Lower leg skin (tissue), 3 donors: ENCODE measurements around the gene PLCB1.

Experiments
- POLR2A ChIP-seq, 2 donors: fragments of 450-650 bp; IDR thresholded peaks; one replicate each; pipeline ENCODE4 v1.6.1; 2016 to 2017; ENCODE audit warnings: antibody characterized with exemption in 2 of 2, mild to moderate bottlenecking in 1 of 2, moderate library complexity in 1 of 2
- TF ChIP-seq, protein P1 (sequence below), 3 donors: fragments of 450-650 bp; IDR thresholded peaks; one replicate each; pipeline ENCODE4 v1.5.1; 2016; ENCODE audit warnings: antibody characterized with exemption in 3 of 3, mild to moderate bottlenecking in 3 of 3, moderate library complexity in 2 of 3

DNA sequence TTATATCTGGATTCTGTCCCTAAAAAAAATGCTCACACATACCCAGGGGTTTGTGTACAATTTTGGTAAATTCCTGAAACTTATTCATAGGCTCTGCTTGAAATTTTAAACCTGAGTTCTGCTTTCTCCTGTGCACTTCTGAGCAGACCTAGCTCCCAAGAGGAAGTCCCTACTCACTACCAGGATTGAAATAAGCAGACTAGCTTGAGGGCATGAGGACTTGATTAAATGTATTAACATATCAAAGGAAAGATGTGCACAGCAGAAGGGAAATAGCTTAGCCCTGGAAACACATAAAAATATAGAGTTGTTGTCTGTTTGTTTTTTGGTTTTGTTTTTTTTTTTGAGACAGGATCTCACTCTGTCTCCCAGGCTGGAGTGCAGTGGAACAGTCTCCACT, 785.0 kb downstream of the PLCB1 start:
- TF ChIP-seq, protein P1, sequence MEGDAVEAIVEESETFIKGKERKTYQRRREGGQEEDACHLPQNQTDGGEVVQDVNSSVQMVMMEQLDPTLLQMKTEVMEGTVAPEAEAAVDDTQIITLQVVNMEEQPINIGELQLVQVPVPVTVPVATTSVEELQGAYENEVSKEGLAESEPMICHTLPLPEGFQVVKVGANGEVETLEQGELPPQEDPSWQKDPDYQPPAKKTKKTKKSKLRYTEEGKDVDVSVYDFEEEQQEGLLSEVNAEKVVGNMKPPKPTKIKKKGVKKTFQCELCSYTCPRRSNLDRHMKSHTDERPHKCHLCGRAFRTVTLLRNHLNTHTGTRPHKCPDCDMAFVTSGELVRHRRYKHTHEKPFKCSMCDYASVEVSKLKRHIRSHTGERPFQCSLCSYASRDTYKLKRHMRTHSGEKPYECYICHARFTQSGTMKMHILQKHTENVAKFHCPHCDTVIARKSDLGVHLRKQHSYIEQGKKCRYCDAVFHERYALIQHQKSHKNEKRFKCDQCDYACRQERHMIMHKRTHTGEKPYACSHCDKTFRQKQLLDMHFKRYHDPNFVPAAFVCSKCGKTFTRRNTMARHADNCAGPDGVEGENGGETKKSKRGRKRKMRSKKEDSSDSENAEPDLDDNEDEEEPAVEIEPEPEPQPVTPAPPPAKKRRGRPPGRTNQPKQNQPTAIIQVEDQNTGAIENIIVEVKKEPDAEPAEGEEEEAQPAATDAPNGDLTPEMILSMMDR (IDR thresholded peaks at IDR 0.05): no peak
- no peak for TF ChIP-seq POLR2A (IDR thresholded peaks at IDR 0.05)
